Left renal cortex interstitium (tissue), 4 donors: ENCODE data around the gene ARR3. TPM values are rescaled to one million over a fixed set of nuclear protein-coding genes. Genes with fewer than 3 reads are reported as not detected.
"Not testable (repeated sequence)": the region's sequence is repeated elsewhere in the genome, so short reads cannot be mapped to it uniquely, and the experiment has no call there.

Source experiments
- DNase-seq, 4 donors: peaks; one replicate each; pipeline ENCODE4 v3.0.0-alpha.2; 2013; ENCODE audit warnings: low read depth in 4 of 4, low spot score in 2 of 4, missing footprints in 1 of 4
- polyA plus RNA-seq, 4 donors: library from polyadenylated mRNA; unstranded; fragments of 120-200 nt; gene quantifications; one replicate each; pipeline ENCODE4 v1.2.1, GENCODE V29; 2013; ENCODE audit not compliant: insufficient read length in 4 of 4

The ARR3 gene
- 1 to 10 TPM in 2 of 4 donors, under 1 TPM in 2; 0.27 to 2.3 (median 0.90) TPM for polyA plus RNA-seq

DNA sequence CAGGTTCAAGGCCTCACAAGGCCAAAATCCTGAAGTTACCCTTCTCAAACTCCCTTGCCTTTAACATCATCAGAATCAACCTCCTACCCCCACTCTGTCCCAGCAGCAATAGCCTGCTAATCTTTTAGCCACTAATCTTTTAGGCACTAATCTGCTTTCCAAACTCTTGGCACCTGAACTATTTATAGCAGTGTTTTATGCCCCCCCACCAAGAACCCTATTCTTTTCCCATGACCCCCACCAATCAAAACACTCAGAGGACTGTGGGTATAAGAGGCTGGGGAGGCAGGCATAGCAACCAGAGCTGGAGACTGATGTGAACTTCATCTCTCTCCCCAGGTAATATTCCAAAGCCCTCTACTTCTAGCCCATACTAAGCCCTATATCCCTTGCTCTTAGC, at the start of gene ARR3:
TSS of gene ARR3 (plus strand) at position 301 of the 400 bp plus-strand sequence. CDS start 1,052 bp downstream, outside the sequence.
- no peak for DNase-seq

DNA sequence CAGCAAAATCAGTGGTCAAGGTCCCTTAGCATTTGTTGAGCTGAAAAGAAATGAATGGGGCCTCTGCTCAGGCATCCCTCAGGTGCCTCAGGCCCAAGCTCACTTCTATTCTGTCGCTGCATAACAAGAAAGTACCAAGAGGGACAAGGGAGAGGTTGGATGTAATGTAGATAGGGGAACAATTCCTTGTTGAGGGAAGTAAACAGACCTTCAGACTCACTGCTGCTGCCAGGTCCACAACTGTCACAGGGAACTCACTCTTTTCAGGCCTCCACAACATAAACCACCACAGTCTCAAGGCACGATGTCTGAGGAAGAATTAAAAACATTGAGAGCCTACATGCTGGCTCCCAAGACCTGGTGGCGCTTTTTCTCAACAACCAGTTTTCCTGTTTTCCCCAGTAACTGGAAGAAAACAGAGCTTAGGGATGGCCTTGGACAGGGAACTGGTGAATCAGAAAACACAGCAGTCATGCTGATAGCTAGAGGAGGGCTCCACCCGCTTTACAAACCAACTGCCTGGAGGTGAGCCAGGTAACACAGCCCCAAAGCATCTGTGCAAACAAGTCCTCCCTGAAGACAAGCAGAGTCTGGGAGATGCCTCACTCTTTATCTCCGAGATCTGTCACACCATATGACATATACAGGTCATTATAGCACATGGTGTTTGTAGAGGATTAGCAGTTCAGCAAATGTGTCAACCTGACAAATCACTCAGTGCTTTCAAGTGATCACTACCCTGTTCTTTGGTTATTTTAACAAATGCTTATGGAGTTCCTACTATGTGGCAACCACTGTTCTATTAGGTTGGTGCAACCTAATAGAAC, 48.0 kb upstream of the ARR3 start:
- DNase-seq = no peak

GRCh38 chrX:70226048-70226447, 42.1 kb upstream of the ARR3 start:
- DNase-seq = no peak

GRCh38 chrX:70226687-70227086, 41.4 kb upstream of the ARR3 start:
- DNase-seq = no peak

DNA sequence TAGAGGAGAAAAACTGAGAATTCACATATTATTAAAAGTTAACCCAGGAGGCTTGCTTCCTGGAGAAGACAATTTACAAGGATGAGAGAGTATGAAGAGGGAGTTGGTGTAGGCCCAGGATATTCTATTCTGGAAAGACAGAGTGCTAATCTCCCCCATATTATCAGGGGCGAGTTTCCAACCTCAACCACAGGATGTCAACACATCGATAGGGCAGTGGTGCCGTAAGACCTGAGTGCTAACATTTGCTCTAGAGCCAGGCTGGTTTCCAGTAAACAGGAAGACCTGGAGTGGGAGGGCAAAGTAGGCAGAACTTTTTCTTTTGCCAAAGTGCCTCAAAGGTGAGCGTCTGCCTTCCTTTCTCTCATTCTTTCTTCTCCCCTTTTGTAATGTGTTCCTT, 36.5 kb upstream of the ARR3 start:
- DNase-seq = no peak

DNA sequence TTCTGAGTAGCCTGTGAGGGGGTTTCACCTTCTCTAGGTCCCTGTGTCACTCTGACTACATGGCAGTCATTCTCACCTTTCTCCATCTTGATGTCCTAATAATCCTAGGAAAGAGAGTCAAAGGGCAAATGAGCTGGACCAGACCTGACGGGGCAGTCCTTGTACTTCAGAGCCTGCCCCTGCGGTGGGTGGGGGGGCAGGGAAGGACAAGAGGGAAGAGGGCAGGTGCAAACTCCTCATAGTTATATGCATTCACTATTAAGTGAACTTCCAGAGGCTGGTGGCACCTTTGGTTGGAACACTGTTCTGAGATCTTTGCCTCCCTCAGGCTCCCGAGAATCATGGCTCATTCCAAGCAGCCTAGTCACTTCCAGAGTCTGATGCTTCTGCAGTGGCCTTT, 33.8 kb upstream of the ARR3 start, which contains the start of gene AWAT1:
TSS of gene AWAT1 (plus strand) at position 301 of the 400 bp plus-strand sequence. CDS start at position 342, 41 bp downstream.
- DNase-seq = no peak

GRCh38 chrX:70240751-70241150, 27.4 kb upstream of the ARR3 start:
- no peak for DNase-seq

DNA sequence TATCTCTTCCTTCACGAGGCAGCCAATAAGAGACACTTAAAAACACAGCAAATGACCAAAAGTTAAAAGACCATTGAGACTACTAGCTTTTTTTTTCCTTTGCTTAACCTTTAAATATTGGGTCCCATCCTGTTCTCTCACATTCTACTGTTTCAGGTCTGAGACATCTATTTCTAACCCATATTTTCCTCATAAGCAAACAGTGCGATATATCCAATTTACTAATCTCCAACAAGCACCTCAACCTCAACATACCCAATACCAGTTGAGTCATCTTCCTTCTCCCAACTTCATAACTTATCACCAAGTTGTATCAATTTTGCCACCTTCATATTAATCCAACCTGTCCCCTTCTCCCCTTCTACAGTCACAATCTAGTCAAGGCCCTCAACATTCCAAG, 26.6 kb upstream of the ARR3 start:
- DNase-seq = no peak

DNA sequence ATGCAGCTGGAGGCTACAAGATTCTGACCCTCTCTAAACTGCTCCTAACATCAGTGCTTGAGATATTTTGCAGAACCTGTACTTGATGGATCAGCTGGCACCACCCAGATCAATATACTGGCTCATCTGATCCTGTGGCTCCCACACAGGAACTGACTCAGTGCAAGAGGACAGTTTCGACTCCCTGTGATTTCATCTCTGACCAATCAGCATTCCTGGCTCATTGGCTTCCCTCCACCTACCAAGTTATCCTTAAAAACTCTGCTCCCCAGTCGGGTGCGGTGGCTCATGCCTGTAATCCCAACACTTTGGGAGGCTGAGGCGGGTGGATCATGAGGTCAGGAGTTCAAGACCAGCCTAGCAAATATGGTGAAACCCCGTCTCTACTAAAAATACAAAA, 24.5 kb upstream of the ARR3 start:
- not testable (repeated sequence) for DNase-seq

DNA sequence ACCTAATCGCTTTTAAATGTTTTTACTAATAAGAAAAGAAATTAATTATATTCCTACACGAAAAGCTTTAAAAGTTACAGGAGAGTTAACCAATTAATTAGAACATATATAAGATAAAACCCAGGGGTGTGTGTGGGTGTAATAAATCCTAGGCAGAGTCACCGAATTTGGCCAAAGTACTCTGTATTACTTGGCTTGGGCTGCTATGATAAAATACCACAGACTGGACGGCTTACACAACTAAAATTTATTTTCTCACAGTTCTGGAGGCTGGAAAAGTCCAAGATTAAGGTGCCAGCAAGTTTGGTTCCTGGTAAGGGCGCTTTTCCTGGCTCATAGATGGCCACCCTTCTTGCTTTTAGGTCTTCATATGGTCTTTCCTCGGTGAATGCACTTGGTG, 23.3 kb upstream of the ARR3 start:
- no peak for DNase-seq

DNA sequence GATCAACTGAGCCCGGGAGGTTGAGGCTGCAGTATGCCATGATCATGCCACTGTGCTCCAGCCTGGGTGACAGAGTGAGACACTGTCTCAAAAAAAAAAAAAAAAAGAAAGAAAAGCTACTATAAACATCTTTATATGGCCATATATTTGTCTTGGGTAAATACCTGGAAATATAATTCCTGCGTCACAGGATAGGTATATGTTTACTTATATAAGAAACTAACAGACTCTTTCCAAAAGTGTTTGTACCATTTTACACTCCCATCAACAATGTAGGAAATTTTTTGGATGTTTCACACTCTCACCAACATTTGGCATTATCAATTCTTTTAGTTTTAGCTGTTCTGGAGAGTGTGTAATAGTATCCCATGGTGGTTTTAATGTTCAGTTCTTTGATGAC, 20.9 kb upstream of the ARR3 start:
- DNase-seq = no peak

GRCh38 chrX:70252491-70252890, 15.6 kb upstream of the ARR3 start:
- no peak for DNase-seq

DNA sequence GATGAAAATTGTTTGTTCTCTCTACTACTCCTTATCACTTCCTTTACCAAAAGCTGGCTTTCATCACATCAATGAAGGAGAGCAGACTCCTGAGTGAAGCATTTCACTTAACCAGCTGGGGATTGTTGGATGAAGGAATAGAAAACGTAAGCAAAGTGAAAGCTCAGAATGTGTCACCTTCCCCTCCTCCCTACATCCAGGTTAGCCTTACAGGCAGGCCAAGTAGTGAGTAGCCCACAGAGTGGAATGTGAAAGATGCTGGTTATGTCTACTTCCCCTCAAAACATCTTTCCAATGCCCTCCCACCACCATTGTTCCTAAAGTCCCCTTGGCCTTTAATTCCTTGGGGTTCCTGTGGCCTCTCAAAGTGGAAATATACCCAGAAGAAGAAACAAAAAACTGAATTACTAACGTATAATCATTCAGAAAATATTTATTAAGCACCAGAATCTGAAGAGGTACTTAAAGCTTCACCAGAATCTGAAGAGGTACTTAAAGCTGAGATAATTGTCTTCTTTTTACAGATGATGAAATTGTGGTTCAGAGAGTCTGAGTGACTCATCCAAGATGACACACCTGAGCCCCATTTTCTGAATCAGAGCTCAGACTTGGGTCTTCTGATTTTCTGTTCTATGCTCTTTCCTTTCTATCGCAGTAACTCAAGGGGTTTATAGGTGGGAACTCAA, 14.6 kb upstream of the ARR3 start:
- DNase-seq = no peak

- DNase-seq = no peak
These were observed 14.1 kb upstream of the ARR3 start for GRCh38 chrX:70254063-70254400.

- DNase-seq = no peak
These were observed 13.2 kb upstream of the ARR3 start for GRCh38 chrX:70254909-70255308.

DNA sequence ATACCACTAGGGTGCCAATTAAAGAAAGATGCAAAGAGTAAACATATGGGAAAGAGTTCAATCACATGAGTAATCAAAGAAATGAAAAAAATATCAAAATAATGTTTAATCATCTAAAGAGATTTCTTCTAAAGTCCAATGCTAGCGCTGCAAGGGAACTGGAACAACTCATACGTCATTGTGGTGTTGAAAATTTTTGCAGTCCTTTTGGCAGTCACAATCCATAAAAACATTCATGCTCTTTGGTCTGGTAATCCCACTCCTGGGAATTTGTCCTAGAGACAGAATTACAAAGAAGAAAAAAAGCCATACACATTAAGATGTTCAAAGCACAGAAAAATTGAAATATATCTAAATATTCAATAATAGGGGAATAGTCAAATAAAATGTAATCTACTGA, 12.7 kb upstream of the ARR3 start:
- DNase-seq = no peak

- no peak for DNase-seq
These were observed 10.5 kb upstream of the ARR3 start for GRCh38 chrX:70257423-70258288.

- no peak for DNase-seq
These were observed 8.0 kb upstream of the ARR3 start, which contains the start of gene P2RY4 for GRCh38 chrX:70260104-70260503. Gene P2RY4 (minus strand): TSS chrX:70260204. CDS start chrX:70259624, 580 bp downstream.

DNA sequence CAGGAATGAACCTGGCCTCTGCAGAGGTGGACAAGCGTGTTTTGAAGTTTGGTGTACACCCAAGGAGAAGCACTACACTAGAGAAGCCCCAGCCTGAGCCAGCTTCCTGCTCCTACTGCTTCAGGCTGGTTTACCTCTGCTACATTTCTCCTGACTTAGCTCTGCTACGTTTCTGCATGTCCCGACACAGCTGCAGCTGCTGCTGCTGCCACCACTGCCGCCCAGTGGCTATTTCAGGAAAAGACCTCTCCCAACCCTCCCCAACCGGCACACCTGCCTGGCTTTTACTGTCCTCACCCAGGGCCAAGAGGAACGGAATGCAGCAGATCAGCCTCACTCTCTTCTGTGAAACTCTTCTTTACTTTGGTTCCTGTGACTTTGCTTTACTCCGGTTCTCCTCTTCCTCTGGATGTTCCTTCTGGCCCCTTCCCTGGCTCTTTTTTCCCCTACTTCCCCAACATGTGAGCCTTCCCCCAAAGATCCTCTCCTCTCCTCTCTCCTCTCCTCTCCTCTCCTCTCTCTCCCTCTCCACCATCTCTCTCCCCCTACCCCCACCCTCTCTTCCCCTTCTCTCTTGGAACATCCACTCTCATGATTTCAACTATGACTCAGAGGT, 5.1 kb upstream of the ARR3 start:
- peak in 1 of 4 donors; percentile 7 for DNase-seq

- DNase-seq = no peak
These were observed 3.4 kb upstream of the ARR3 start for GRCh38 chrX:70264784-70265183.
